GM19193 (cell line): ENCODE results near the gene DEPDC1B.

Experiments
- POLR2A ChIP-seq: IDR thresholded peaks from 4 replicates; pipeline ENCODE4 v1.6.1; 2011; ENCODE audit not compliant: insufficient read depth, insufficient read length; ENCODE audit errors: extremely low read depth

Gene DEPDC1B

GRCh38 chr5:60699609-60700415 is at the start of gene DEPDC1B:
Gene DEPDC1B, minus strand, starts transcription at chr5:60700166. Its CDS starts 73 bp downstream, at chr5:60700093.
- peak; percentile 86 for TF ChIP-seq POLR2A

- no peak for TF ChIP-seq POLR2A
Observed at GRCh38 chr5:60744682-60745081, 44.7 kb upstream of the DEPDC1B start.

- TF ChIP-seq POLR2A: no peak
Observed at GRCh38 chr5:60743511-60744314, 43.7 kb upstream of the DEPDC1B start.

GRCh38 chr5:60740322-60740721 is 40.4 kb upstream of the DEPDC1B start:
- no peak for TF ChIP-seq POLR2A

- TF ChIP-seq POLR2A: no peak
Observed at GRCh38 chr5:60738933-60739332, 39.0 kb upstream of the DEPDC1B start.

- no peak for TF ChIP-seq POLR2A
Observed at GRCh38 chr5:60738461-60738860, 38.5 kb upstream of the DEPDC1B start.

- TF ChIP-seq POLR2A: no peak
Observed at GRCh38 chr5:60727033-60727679, 27.2 kb upstream of the DEPDC1B start.

GRCh38 chr5:60724126-60724525 is 24.2 kb upstream of the DEPDC1B start:
- TF ChIP-seq POLR2A: no peak

GRCh38 chr5:60722416-60722815 is 22.4 kb upstream of the DEPDC1B start:
- no peak for TF ChIP-seq POLR2A

GRCh38 chr5:60719329-60719728 is 19.4 kb upstream of the DEPDC1B start:
- no peak for TF ChIP-seq POLR2A

- TF ChIP-seq POLR2A: no peak
Observed at GRCh38 chr5:60718166-60718892, 18.4 kb upstream of the DEPDC1B start.

- TF ChIP-seq POLR2A: no peak
Observed at GRCh38 chr5:60712950-60713349, 13.0 kb upstream of the DEPDC1B start.

GRCh38 chr5:60710362-60710761 is 10.4 kb upstream of the DEPDC1B start:
- no peak for TF ChIP-seq POLR2A

GRCh38 chr5:60705144-60705543 is 5.2 kb upstream of the DEPDC1B start:
- TF ChIP-seq POLR2A: no peak

GRCh38 chr5:60703944-60704343 is 4.0 kb upstream of the DEPDC1B start:
- TF ChIP-seq POLR2A: no peak
